MCF 10A (cell line): ENCODE measurements around the gene GJD2. TPM values are rescaled to one million over a fixed set of nuclear protein-coding genes. Genes with fewer than 3 reads are reported as not detected.

Experiments used
- BruUV-seq: library from RNA; stranded (reverse); fragments of 400-500 nt; replicated peaks from 2 replicates; lab custom pipeline; 2021; lab: Mats Ljungman, UMichigan
- CTCF ChIA-PET: fragments of 300-600 bp; sonication (Branson Sonifier 250); formaldehyde crosslinking; extraction: SDS; loops from one replicate; lab custom pipeline; 2021; ENCODE audit warnings: antibody characterized with exemption, inconsistent platforms; lab: Yijun Ruan, JAX
- POLR2A ChIA-PET: fragments of 300-600, 350-650 bp; sonication (Branson Sonifier 250); formaldehyde crosslinking; extraction: SDS; loops from one replicate; lab custom pipeline; 2020; ENCODE audit warnings: antibody characterized with exemption, inconsistent platforms; lab: Yijun Ruan, JAX
- DNase-seq: peaks from one replicate; pipeline ENCODE4 v3.0.0-alpha.2; 2018; ENCODE audit not compliant: unreplicated experiment
- H3K27ac Mint-ChIP-seq: one replicate; pipeline ENCODE4 v1.8.0; 2022; ENCODE audit warnings: mild to moderate bottlenecking, low read depth, mixed read lengths; ENCODE audit not compliant: unreplicated experiment
- H3K27me3 Mint-ChIP-seq: one replicate; pipeline ENCODE4 v1.8.0; 2022; ENCODE audit warnings: mixed read lengths; ENCODE audit not compliant: insufficient read depth, unreplicated experiment
- H3K36me3 Mint-ChIP-seq: one replicate; pipeline ENCODE4 v1.8.0; 2022; ENCODE audit warnings: mild to moderate bottlenecking, moderate library complexity, mixed read lengths; ENCODE audit not compliant: insufficient read depth, unreplicated experiment
- H3K4me1 Mint-ChIP-seq: one replicate; pipeline ENCODE4 v1.8.0; 2022; ENCODE audit warnings: mixed read lengths; ENCODE audit not compliant: insufficient read depth, unreplicated experiment
- H3K4me3 Mint-ChIP-seq: one replicate; pipeline ENCODE4 v1.8.0; 2022; ENCODE audit warnings: mild to moderate bottlenecking, moderate library complexity, mixed read lengths; ENCODE audit not compliant: unreplicated experiment
- H3K9me3 Mint-ChIP-seq: one replicate; pipeline ENCODE4 v1.8.0; 2022; ENCODE audit warnings: mixed read lengths; ENCODE audit not compliant: unreplicated experiment
- CTCF ChIP-seq: fragments of 200-600 bp; IDR thresholded peaks from one replicate; pipeline ENCODE4 v1.8.0; 2022; ENCODE audit warnings: antibody characterized with exemption, mild to moderate bottlenecking; ENCODE audit not compliant: unreplicated experiment
- intact Hi-C: fragments of 100-400 bp; cut with micrococcal nuclease; formaldehyde crosslinking; loops from 2 replicates; pipeline ENCODE4 v1.14.1; 2022
- total RNA-seq: library from RNA; stranded (reverse); gene quantifications from 2 replicates; pipeline ENCODE4 v1.2.3, GENCODE V29; 2022

Gene GJD2
- total RNA-seq, 1 experiment from 2014 or later = not detected

- Mint-ChIP-seq H3K36me3 (no peaks in the 10 kb centered on the region), H3K4me3 (no peak overlapping the region), H3K27ac (no peak overlapping the region), H3K27me3 (peaks cover 60% of the 10 kb centered on the region), H3K9me3 (no peaks in the 10 kb centered on the region), H3K4me1 (peaks cover 6% of the 10 kb centered on the region)
- BruUV-seq = no TSS peak
- ChIA-PET CTCF (no interaction called here), POLR2A (no interaction called here)
- no peak for TF ChIP-seq CTCF
- intact Hi-C loops = no loop called here
- DNase-seq = no peak
These were observed 36.9 kb upstream of the GJD2 start for GRCh38 chr15:34791701-34792100.

- Mint-ChIP-seq H3K4me3 (no peak overlapping the region), H3K9me3 (no peaks in the 10 kb centered on the region), H3K4me1 (peaks cover 6% of the 10 kb centered on the region), H3K27me3 (peaks cover 60% of the 10 kb centered on the region), H3K27ac (no peak overlapping the region), H3K36me3 (no peaks in the 10 kb centered on the region)
- intact Hi-C loops = no loop called here
- BruUV-seq = no TSS peak
- TF ChIP-seq CTCF = no peak
- ChIA-PET POLR2A (no interaction called here), CTCF (interaction anchor here (0.7 to 1.2 kb wide), 2 partner anchors 21 to 138 kb away, joined by 3 read pairs; no protein-coding TSS in a partner anchor)
- DNase-seq = no peak
These were observed 35.3 kb upstream of the GJD2 start for GRCh38 chr15:34790121-34790520.

- TF ChIP-seq CTCF = no peak
- no peak overlapping the region for H3K4me3 Mint-ChIP-seq
- POLR2A ChIA-PET = no interaction called here
- no TSS peak for BruUV-seq
- H3K27ac Mint-ChIP-seq = no peak overlapping the region
- no peaks in the 10 kb centered on the region for H3K9me3 Mint-ChIP-seq
- peaks cover 9% of the 10 kb centered on the region for H3K4me1 Mint-ChIP-seq
- intact Hi-C loops = no loop called here
- no peak for DNase-seq
- H3K27me3 Mint-ChIP-seq = peaks cover 56% of the 10 kb centered on the region
- peaks cover 6% of the 10 kb centered on the region for H3K36me3 Mint-ChIP-seq
- CTCF ChIA-PET = interaction anchor here (1.2 kb wide), 1 partner anchor 20 kb away, joined by 3 read pairs; no protein-coding TSS in a partner anchor
These were observed 34.5 kb upstream of the GJD2 start for GRCh38 chr15:34789326-34789725.

GRCh38 chr15:34786206-34786605, 31.4 kb upstream of the GJD2 start:
- Mint-ChIP-seq H3K27ac (no peak overlapping the region), H3K4me1 (peaks cover 23% of the 10 kb centered on the region), H3K4me3 (no peak overlapping the region), H3K9me3 (no peaks in the 10 kb centered on the region), H3K27me3 (peaks cover 25% of the 10 kb centered on the region), H3K36me3 (peaks cover 6% of the 10 kb centered on the region)
- POLR2A ChIA-PET = interaction anchor here (1.3 kb wide), 1 partner anchor 13 kb away, joined by 3 read pairs; no protein-coding TSS in a partner anchor
- BruUV-seq = no TSS peak
- DNase-seq = no peak
- no peak for TF ChIP-seq CTCF
- CTCF ChIA-PET = no interaction called here
- intact Hi-C loops = no loop called here
